Omental fat pad (tissue), 4 donors: ENCODE results near the gene UBR4. TPM values are rescaled to one million over a fixed set of nuclear protein-coding genes. Genes with fewer than 3 reads are reported as not detected.

Source experiments
- ATAC-seq: fragments of 150-250 bp; one replicate; pipeline ENCODE4 v1.9.1; 2016; ENCODE audit warnings: mild to moderate bottlenecking, moderate library complexity; ENCODE audit not compliant: low FRiP score
- DNase-seq: peaks from one replicate; pipeline ENCODE4 v3.0.0-alpha.2; 2019; ENCODE audit warnings: low spot score
- CTCF ChIP-seq, 3 donors: fragments of 450-650 bp; IDR thresholded peaks; one replicate each; pipeline ENCODE4 v1.5.1; 2016 to 2017; ENCODE audit warnings: antibody characterized with exemption in 3 of 3, mild to moderate bottlenecking in 3 of 3, moderate library complexity in 2 of 3
- total RNA-seq, 4 donors: library from RNA; depleted of rRNA; stranded (reverse); fragments of >200 nt; gene quantifications; one replicate each; pipeline ENCODE4 v1.1.0, GENCODE V29; 2016

UBR4 gene
- total RNA-seq, 4 donors from 2014 or later = 125 to 164 (median 133) TPM

- TF ChIP-seq CTCF (IDR thresholded peaks at IDR 0.05) = no peak
- ATAC-seq (no peak), DNase-seq (no peak)
Measured at GRCh38 chr1:19078536-19078935, 131.5 kb downstream of the UBR4 start.

GRCh38 chr1:19076841-19077616, 133.0 kb downstream of the UBR4 start:
- no peak for ATAC-seq
- DNase-seq = no peak
- TF ChIP-seq CTCF (IDR thresholded peaks at IDR 0.05) = no peak

- ATAC-seq = peak; percentile 63
- no peak for TF ChIP-seq CTCF (IDR thresholded peaks at IDR 0.05)
- no peak for DNase-seq
Measured at GRCh38 chr1:19074902-19075721, 135.0 kb downstream of the UBR4 start.

GRCh38 chr1:19074361-19074901, 135.6 kb downstream of the UBR4 start:
- ATAC-seq (no peak), DNase-seq (no peak)
- no peak for TF ChIP-seq CTCF (IDR thresholded peaks at IDR 0.05)

GRCh38 chr1:19073311-19074186, 136.5 kb downstream of the UBR4 start:
- ATAC-seq = no peak
- no peak for TF ChIP-seq CTCF (IDR thresholded peaks at IDR 0.05)
- DNase-seq = no peak

- ATAC-seq = no peak
- no peak for TF ChIP-seq CTCF (IDR thresholded peaks at IDR 0.05)
- no peak for DNase-seq
Measured at GRCh38 chr1:19072285-19072981, 137.6 kb downstream of the UBR4 start.
